HEK293T (cell line): ENCODE data around the gene FILIP1L.

Experiments
- BHLHE40 ChIP-seq: fragments of 450-650 bp; IDR thresholded peaks from 2 replicates; pipeline ENCODE4 v1.6.1; 2016; ENCODE audit warnings: mild to moderate bottlenecking, moderate library complexity, borderline replicate concordance
- CTBP1 ChIP-seq: fragments of 450-650 bp; IDR thresholded peaks from 2 replicates; pipeline ENCODE4 v1.6.1; 2016; ENCODE audit warnings: borderline replicate concordance
- ELF4 ChIP-seq: fragments of 450-650 bp; IDR thresholded peaks from 2 replicates; pipeline ENCODE4 v1.6.1; 2017; ENCODE audit warnings: antibody characterized with exemption
- FOXA1 ChIP-seq: fragments of 450-650 bp; IDR thresholded peaks from 2 replicates; pipeline ENCODE4 v1.6.1; 2016; ENCODE audit warnings: mild to moderate bottlenecking
- FOXK2 ChIP-seq: fragments of 450-650 bp; IDR thresholded peaks from 2 replicates; pipeline ENCODE4 v1.6.1; 2016; ENCODE audit warnings: mild to moderate bottlenecking
- FOXM1 ChIP-seq: fragments of 450-650 bp; IDR thresholded peaks from 2 replicates; pipeline ENCODE4 v1.6.1; 2017; ENCODE audit warnings: mild to moderate bottlenecking, borderline replicate concordance
- HDGF ChIP-seq: fragments of 450-650 bp; IDR thresholded peaks from 2 replicates; pipeline ENCODE4 v1.6.1; 2017; ENCODE audit warnings: antibody characterized with exemption, borderline replicate concordance
- NFRKB ChIP-seq: fragments of 450-650 bp; IDR thresholded peaks from 2 replicates; pipeline ENCODE4 v1.6.1; 2016; ENCODE audit warnings: mild to moderate bottlenecking, moderate library complexity
- ZNF384 ChIP-seq: fragments of 450-650 bp; IDR thresholded peaks from 2 replicates; pipeline ENCODE4 v1.6.1; 2016

DNA sequence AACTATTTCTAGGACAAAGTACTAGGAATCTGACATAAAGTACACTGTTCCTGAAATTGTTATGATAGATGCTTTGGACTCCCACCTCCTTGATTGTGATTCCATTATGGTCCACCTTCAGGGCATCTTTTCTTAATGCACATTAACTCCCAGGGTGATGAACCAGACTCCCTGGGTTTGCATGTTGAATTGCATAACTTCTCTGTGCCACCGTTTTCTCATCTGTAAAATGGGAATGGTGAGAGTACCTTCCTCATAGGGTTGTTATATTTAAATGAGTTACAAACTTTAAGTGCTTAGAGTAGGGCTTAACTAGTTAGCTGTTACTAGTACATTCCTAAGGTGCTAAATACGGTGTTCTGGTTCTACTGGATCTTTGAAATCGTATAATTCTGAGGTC lies 214.7 kb downstream of the FILIP1L start:
- TF ChIP-seq FOXK2 (no peak), ELF4 (no peak), FOXM1 (no peak), ZNF384 (no peak), NFRKB (no peak), CTBP1 (no peak), BHLHE40 (no peak), HDGF (no peak), FOXA1 (no peak)
